Caco-2 (cell line): Measurements from ENCODE around the gene RBMXL3. TPM values are rescaled to one million over a fixed set of nuclear protein-coding genes. Genes with fewer than 3 reads are reported as not detected.
A peak's percentile ranks its signal among the peaks of the same experiment; 100 is the strongest.

Experiments used
- BruUV-seq: library from RNA; stranded (reverse); fragments of 400-500 nt; replicated peaks from 2 replicates; lab custom pipeline; 2021; lab: Mats Ljungman, UMichigan
- CTCF ChIA-PET: fragments of 300-600 bp; sonication (Branson Sonifier 250); formaldehyde crosslinking; loops from one replicate; lab custom pipeline; 2022; ENCODE audit warnings: antibody characterized with exemption; lab: Charles Lee
- POLR2A ChIA-PET: fragments of 300-600 bp; sonication (Branson Sonifier 250); formaldehyde crosslinking; loops from one replicate; lab custom pipeline; 2022; ENCODE audit warnings: antibody characterized with exemption; lab: Charles Lee
- DNase-seq, 2 experiments: peaks; one replicate each; pipeline versions ENCODE4 v3.0.0 to v3.0.0-alpha.2; 2020 to 2022
- H3K27me3 ChIP-seq: replicated peaks from 2 replicates; pipeline ENCODE4 v1.6.0; 2011; ENCODE audit warnings: low read length; ENCODE audit not compliant: control insufficient read depth, insufficient read depth
- H3K36me3 ChIP-seq: 2 replicates; pipeline ENCODE4 v1.5.1; 2011; ENCODE audit warnings: low read length; ENCODE audit not compliant: control insufficient read depth, insufficient read depth
- H3K4me1 ChIP-seq: fragments of 250-450 bp; sonication (Bioruptor Pico); 2 replicates; pipeline ENCODE4 v1.5.1; 2020; ENCODE audit warnings: mild to moderate bottlenecking
- H3K4me3 ChIP-seq: 2 replicates; pipeline ENCODE4 v1.5.1; 2011; ENCODE audit warnings: low read depth, mild to moderate bottlenecking, control low read depth, low read length
- H3K9me3 ChIP-seq: fragments of 250-450 bp; sonication (Bioruptor Pico); 2 replicates; pipeline ENCODE4 v1.5.1; 2020; ENCODE audit warnings: mild to moderate bottlenecking, moderate library complexity
- H3K27ac Mint-ChIP-seq: one replicate; pipeline ENCODE4 v1.8.0; 2022; ENCODE audit warnings: mixed read lengths; ENCODE audit not compliant: unreplicated experiment
- H3K27me3 Mint-ChIP-seq: one replicate; pipeline ENCODE4 v1.8.0; 2022; ENCODE audit warnings: mixed read lengths; ENCODE audit not compliant: insufficient read depth, unreplicated experiment
- H3K36me3 Mint-ChIP-seq: one replicate; pipeline ENCODE4 v1.8.0; 2022; ENCODE audit warnings: mild to moderate bottlenecking, mixed read lengths; ENCODE audit not compliant: insufficient read depth, unreplicated experiment
- H3K4me1 Mint-ChIP-seq: one replicate; pipeline ENCODE4 v1.8.0; 2022; ENCODE audit warnings: low read depth, mixed read lengths; ENCODE audit not compliant: unreplicated experiment
- H3K4me3 Mint-ChIP-seq: one replicate; pipeline ENCODE4 v1.8.0; 2022; ENCODE audit warnings: mild to moderate bottlenecking, moderate library complexity, mixed read lengths; ENCODE audit not compliant: unreplicated experiment
- H3K9me3 Mint-ChIP-seq: one replicate; pipeline ENCODE4 v1.8.0; 2022; ENCODE audit warnings: mixed read lengths; ENCODE audit not compliant: unreplicated experiment
- CTCF ChIP-seq, 2 experiments: fragments of 200-600 bp in 1 of 2; IDR thresholded peaks; 1 replicate in 1 of 2; 2 replicates in 1 of 2; pipeline versions ENCODE4 v1.5.1 to v1.8.0; 2011 to 2022; ENCODE audit warnings: antibody characterized with exemption in 1 of 2, control low read depth in 1 of 2, inconsistent platforms in 1 of 2, low read depth in 1 of 2, low read length in 1 of 2, mild to moderate bottlenecking in 1 of 2, moderate library complexity in 1 of 2; ENCODE audit not compliant: insufficient read depth in 1 of 2, severe bottlenecking in 1 of 2, unreplicated experiment in 1 of 2
- intact Hi-C: fragments of 100-400 bp; cut with micrococcal nuclease; formaldehyde crosslinking; loops from one replicate; pipeline ENCODE4 v1.10.0; 2022; ENCODE audit not compliant: unreplicated experiment
- total RNA-seq: library from RNA; stranded (reverse); gene quantifications from 2 replicates; pipeline ENCODE4 v1.2.3, GENCODE V29; 2022

RBMXL3 gene
- total RNA-seq, 1 experiment from 2014 or later, result not detected

GRCh38 chrX:115226929-115227328 lies 37.7 kb downstream of the RBMXL3 start:
- POLR2A ChIA-PET, result no interaction called here

GRCh38 chrX:115229337-115230003 lies 40.3 kb downstream of the RBMXL3 start:
- intact Hi-C loops, result no loop called here
- Histone ChIP-seq H3K9me3 (no peaks in the 10 kb centered on the region), H3K4me3 (no peak overlapping the region), H3K36me3 (no peaks in the 10 kb centered on the region), H3K4me1 (no peaks in the 10 kb centered on the region), H3K27me3 (no peaks in the 10 kb centered on the region)
- peaks cover 3% of the 10 kb centered on the region for H3K27me3 Mint-ChIP-seq
- H3K9me3 Mint-ChIP-seq, result no peaks in the 10 kb centered on the region
- ChIA-PET CTCF (no interaction called here), POLR2A (no interaction called here)
- no peak for DNase-seq
- H3K4me3 Mint-ChIP-seq, result no peak overlapping the region
- H3K36me3 Mint-ChIP-seq, result no peaks in the 10 kb centered on the region
- no peak for TF ChIP-seq CTCF (IDR thresholded peaks at IDR 0.05; ENCODE audit: insufficient read depth in 1 of 2, low read depth in 1 of 2, low read length in 1 of 2, severe bottlenecking in 1 of 2, unreplicated experiment in 1 of 2)
- no peak overlapping the region for H3K27ac Mint-ChIP-seq
- no peaks in the 10 kb centered on the region for H3K4me1 Mint-ChIP-seq
- no TSS peak for BruUV-seq

More at GRCh38 chrX:115226929-115227328, 37.7 kb downstream of the RBMXL3 start:
- TF ChIP-seq CTCF (IDR thresholded peaks at IDR 0.05; ENCODE audit: insufficient read depth in 1 of 2, low read depth in 1 of 2, low read length in 1 of 2, severe bottlenecking in 1 of 2, unreplicated experiment in 1 of 2), result peak; percentile 35 to 74
- Mint-ChIP-seq H3K4me3 (no peak overlapping the region), H3K27me3 (peaks cover 3% of the 10 kb centered on the region), H3K27ac (no peak overlapping the region), H3K9me3 (no peaks in the 10 kb centered on the region), H3K36me3 (no peaks in the 10 kb centered on the region), H3K4me1 (no peaks in the 10 kb centered on the region)
- BruUV-seq, result no TSS peak
- Histone ChIP-seq H3K4me3 (no peak overlapping the region), H3K9me3 (no peaks in the 10 kb centered on the region), H3K4me1 (no peaks in the 10 kb centered on the region), H3K36me3 (no peaks in the 10 kb centered on the region), H3K27me3 (no peaks in the 10 kb centered on the region)
- intact Hi-C loops, result loop anchor here (1.0 to 2.0 kb wide), 6 partner anchors 41 to 463 kb away; no protein-coding TSS in a partner anchor
- peak; percentile 38 for DNase-seq
- CTCF ChIA-PET, result interaction anchor here (0.6 to 1.0 kb wide), 6 partner anchors 32 to 492 kb away, joined by 3 to 6 read pairs (median 4); no protein-coding TSS in a partner anchor

- no peak for DNase-seq
- no peak overlapping the region for H3K4me3 Mint-ChIP-seq
- Histone ChIP-seq H3K36me3 (no peaks in the 10 kb centered on the region), H3K27me3 (no peaks in the 10 kb centered on the region), H3K4me3 (no peak overlapping the region), H3K4me1 (no peaks in the 10 kb centered on the region), H3K9me3 (no peaks in the 10 kb centered on the region)
- no peak for TF ChIP-seq CTCF (IDR thresholded peaks at IDR 0.05; ENCODE audit: insufficient read depth in 1 of 2, low read depth in 1 of 2, low read length in 1 of 2, severe bottlenecking in 1 of 2, unreplicated experiment in 1 of 2)
- no TSS peak for BruUV-seq
- no peaks in the 10 kb centered on the region for H3K36me3 Mint-ChIP-seq
- ChIA-PET POLR2A (no interaction called here), CTCF (no interaction called here)
- intact Hi-C loops, result no loop called here
- H3K27ac Mint-ChIP-seq, result no peak overlapping the region
- H3K27me3 Mint-ChIP-seq, result peaks cover 3% of the 10 kb centered on the region
- no peaks in the 10 kb centered on the region for H3K4me1 Mint-ChIP-seq
- no peaks in the 10 kb centered on the region for H3K9me3 Mint-ChIP-seq
Observed at GRCh38 chrX:115232933-115233496, 43.8 kb downstream of the RBMXL3 start.
